Measurements from ENCODE around the gene LPCAT2. TPM values are rescaled to one million over a fixed set of nuclear protein-coding genes. Genes with fewer than 3 reads are reported as not detected.

LPCAT2 gene
- total and polyA plus RNA-seq, 2 of the 13 experiments (the other 11 are each of a cell fraction or from before 2014, with no cell fraction given), result 9.9 to 17.6 TPM

- peak; percentile 65; the same call in 1 of the 2 replicates for TF ChIP-seq ZBED4 (CRISPR knock-in tag; IDR thresholded peaks at IDR 0.05; ENCODE audit: borderline replicate concordance)
- TF ChIP-seq ZNF709 (CRISPR knock-in tag; IDR thresholded peaks at IDR 0.05), result peak; percentile 82; the same call in 1 of the 2 replicates
- no peak for TF ChIP-seq PREB (CRISPR knock-in tag; IDR thresholded peaks at IDR 0.05)
- peak; percentile 98 for TF ChIP-seq NFE2 (CRISPR knock-in tag; IDR thresholded peaks at IDR 0.05)
- TF ChIP-seq LCORL (IDR thresholded peaks at IDR 0.05), result no peak
- peak; percentile 79; the same call in 1 of the 2 replicates for TF ChIP-seq LCORL (CRISPR knock-in tag; IDR thresholded peaks at IDR 0.05)
- TF ChIP-seq MYNN (CRISPR knock-in tag; IDR thresholded peaks at IDR 0.05; ENCODE audit: low read depth), result no peak; the same call in 1 of the 2 replicates
- TF ChIP-seq RXRB (CRISPR knock-in tag; IDR thresholded peaks at IDR 0.05; ENCODE audit: borderline replicate concordance), result peak; percentile 96
- TF ChIP-seq TAF15 (IDR thresholded peaks at IDR 0.05; ENCODE audit: low read depth, low read length, poor library complexity, severe bottlenecking), result no peak
- TF ChIP-seq SMYD3 (CRISPR knock-in tag; IDR thresholded peaks at IDR 0.05), result peak; percentile 95
- no peak for TF ChIP-seq THAP8 (CRISPR knock-in tag; IDR thresholded peaks at IDR 0.05; ENCODE audit: borderline replicate concordance)
- TF ChIP-seq ZNF317 (CRISPR knock-in tag; IDR thresholded peaks at IDR 0.05), result peak; percentile 83
- no peak for TF ChIP-seq CERS6 (CRISPR knock-in tag; IDR thresholded peaks at IDR 0.05)
- TF ChIP-seq ZNF180 (CRISPR knock-in tag; IDR thresholded peaks at IDR 0.05; ENCODE audit: borderline replicate concordance, low read depth), result no peak
These were observed 114.2 kb downstream of the LPCAT2 start (continued) for GRCh38 chr16:55622930-55623561.

All from HepG2 (cell line).